ENCODE data around the gene PAQR8.
"Not testable (repeated sequence)": the region's sequence is repeated elsewhere in the genome, so short reads cannot be mapped to it uniquely, and the experiment has no call there.

Gene PAQR8

DNA sequence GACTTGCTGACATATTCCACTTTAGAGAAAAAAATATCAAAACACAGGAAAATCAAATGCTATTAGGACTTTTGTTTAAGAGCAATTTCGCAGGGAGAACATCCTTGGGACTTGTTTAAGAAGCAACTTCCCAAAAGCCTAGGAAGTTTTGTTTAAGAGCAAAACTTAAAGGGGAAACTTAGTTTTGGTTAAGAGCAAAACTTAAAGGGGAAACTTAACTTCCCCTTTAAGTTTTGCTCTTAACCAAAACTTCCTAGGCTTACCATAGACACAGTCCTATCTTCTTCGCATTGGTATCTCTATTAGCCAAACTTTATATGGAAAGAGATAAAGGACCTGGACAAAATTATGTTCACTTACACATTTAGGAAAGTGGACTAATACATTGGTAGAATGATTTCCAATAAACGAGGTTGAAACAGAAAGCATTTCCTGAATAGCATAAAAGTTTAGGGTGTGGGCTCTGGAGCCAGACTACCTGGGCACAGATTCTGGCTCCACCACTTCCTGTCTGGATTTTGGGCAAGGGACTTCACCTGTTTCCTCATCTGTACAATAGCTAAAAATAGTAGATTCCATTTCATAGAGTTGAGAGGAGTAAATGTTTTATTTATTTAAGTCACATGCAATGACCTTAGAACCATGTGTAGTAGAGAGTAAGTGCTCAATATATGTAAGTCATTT is 15.7 kb downstream of the PAQR8 start:
- no peak for DNase-seq (ENCODE audit: low read depth)

GRCh38 chr6:52381249-52381648 is 19.3 kb downstream of the PAQR8 start:
- DNase-seq (ENCODE audit: low read depth), result no peak

DNA sequence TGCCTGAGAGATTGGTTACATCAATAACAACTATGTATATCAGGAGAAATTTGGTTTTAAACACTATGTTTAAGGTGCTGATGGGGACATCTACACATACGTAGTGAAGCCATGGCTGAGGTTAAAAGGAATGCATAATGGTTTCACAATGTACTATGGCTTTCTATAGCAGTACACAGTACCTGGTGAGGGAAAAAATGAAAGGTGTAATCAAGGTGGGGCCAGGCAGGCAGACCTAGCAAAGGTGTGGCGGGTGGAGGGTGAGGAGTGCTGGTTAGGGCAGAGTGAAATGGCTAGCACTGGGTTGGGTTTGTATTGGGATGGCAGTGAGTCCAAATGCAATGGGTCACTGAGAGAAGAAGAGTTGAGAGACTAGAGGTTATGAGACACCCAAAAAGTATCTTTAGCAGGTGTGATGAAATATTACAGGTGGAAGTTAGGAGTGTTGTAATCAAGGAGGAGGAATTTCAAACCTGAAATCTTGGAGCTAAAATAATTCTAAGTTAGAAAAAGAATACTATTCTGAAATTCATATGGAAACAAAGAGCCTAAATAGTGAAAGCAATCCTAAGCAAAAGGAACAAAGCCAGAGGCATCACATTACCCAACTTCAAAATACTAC is 22.3 kb downstream of the PAQR8 start:
- no peak for DNase-seq (ENCODE audit: low read depth)

GRCh38 chr6:52385074-52385473 is 23.1 kb downstream of the PAQR8 start:
- DNase-seq (ENCODE audit: low read depth), result no peak

GRCh38 chr6:52388119-52388518 is 26.2 kb downstream of the PAQR8 start:
- not testable (repeated sequence) for DNase-seq (ENCODE audit: low read depth)

- no peak for DNase-seq (ENCODE audit: low read depth)
These were observed 26.8 kb downstream of the PAQR8 start for GRCh38 chr6:52388790-52389189.

DNA sequence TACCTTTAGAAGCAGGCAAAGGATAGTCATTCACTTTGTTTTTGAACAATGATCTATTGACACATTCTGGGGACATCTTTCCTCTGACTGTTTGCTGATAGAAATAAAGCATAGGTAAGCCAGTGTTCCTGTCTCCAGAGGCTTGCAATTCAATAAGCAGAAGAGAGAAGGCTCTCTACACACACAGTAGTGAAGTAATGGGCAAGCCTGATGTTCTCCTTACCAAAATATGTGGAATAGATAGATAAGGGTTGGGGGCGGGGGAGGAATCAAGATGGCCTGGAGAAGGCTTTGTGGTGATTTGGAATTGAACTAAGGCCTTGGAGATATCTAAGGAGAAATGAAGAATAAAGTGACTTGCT is 27.3 kb downstream of the PAQR8 start:
- DNase-seq (ENCODE audit: low read depth), result no peak

- peak; percentile 53 for DNase-seq (ENCODE audit: low read depth)
These were observed 27.8 kb downstream of the PAQR8 start for GRCh38 chr6:52389626-52390360.

GRCh38 chr6:52390361-52390727 is 28.4 kb downstream of the PAQR8 start:
- DNase-seq (ENCODE audit: low read depth), result no peak

GRCh38 chr6:52391599-52391998 is 29.6 kb downstream of the PAQR8 start:
- DNase-seq (ENCODE audit: low read depth), result no peak

GRCh38 chr6:52392944-52393343 is 31.0 kb downstream of the PAQR8 start:
- no peak for DNase-seq (ENCODE audit: low read depth)

DNA sequence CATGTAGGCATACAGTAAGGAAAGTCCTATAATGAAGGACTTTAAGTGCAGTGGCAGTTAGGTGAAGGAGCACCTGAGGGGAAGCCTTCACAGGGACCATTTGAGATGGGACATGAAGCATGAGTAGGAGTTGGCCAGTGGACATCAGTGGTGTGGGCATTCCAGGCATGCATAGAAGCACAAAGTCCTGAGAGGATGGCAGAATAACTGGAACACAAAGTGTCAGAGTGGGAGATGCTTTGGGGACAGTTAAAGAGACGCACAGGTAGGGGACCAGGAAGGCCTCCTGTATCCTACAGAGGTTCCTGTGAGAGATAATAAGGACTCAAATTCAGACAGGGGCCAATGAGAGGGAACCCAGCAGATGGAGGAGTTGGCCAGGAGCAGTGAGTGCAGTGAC is 31.8 kb downstream of the PAQR8 start:
- no peak for DNase-seq (ENCODE audit: low read depth)

GRCh38 chr6:52394251-52394666 is 32.3 kb downstream of the PAQR8 start:
- DNase-seq (ENCODE audit: low read depth), result no peak

- no peak for DNase-seq (ENCODE audit: low read depth)
These were observed 34.0 kb downstream of the PAQR8 start for GRCh38 chr6:52395969-52396368.

- no peak for DNase-seq (ENCODE audit: low read depth)
These were observed 37.8 kb downstream of the PAQR8 start for GRCh38 chr6:52399511-52400312.

GRCh38 chr6:52400313-52401041 is 38.5 kb downstream of the PAQR8 start:
- no peak for DNase-seq (ENCODE audit: low read depth)

GRCh38 chr6:52403086-52403485 is 41.1 kb downstream of the PAQR8 start:
- no peak for DNase-seq (ENCODE audit: low read depth)

DNA sequence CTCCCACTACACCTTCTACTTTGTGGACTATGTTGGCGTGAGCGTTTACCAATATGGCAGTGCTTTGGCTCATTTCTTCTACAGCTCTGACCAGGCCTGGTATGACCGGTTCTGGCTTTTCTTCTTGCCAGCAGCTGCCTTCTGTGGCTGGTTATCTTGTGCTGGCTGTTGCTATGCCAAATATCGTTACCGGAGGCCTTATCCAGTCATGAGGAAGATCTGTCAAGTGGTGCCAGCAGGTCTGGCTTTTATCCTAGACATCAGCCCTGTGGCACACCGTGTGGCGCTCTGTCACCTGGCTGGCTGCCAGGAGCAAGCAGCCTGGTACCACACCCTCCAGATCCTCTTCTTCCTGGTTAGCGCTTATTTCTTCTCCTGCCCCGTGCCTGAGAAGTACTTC is 41.7 kb downstream of the PAQR8 start:
- no peak for DNase-seq (ENCODE audit: low read depth)

- no peak for DNase-seq (ENCODE audit: low read depth)
These were observed 43.3 kb downstream of the PAQR8 start for GRCh38 chr6:52405243-52405642.

GRCh38 chr6:52407467-52407866 is 45.5 kb downstream of the PAQR8 start:
- no peak for DNase-seq (ENCODE audit: low read depth)

GRCh38 chr6:52409499-52409898 is 47.5 kb downstream of the PAQR8 start:
- DNase-seq (ENCODE audit: low read depth), result no peak

DNA sequence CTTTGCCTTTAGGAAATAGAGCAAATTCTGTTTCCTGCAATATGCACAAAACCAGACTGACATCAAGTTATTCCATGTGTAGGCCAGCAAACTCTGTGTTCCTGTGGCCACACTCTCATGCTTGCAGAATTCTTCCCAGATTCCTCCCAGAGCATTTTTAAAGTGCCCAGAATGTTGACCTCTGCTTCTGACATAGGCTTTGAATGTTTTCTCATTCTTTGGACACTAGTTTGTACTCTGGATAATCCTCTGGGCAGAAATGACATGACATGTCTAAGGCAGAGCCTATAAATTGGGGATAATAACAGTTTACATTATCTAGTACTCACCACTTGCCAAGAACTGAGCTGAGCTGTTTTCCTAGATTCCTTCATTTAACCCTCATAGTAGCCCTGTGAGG is 49.0 kb downstream of the PAQR8 start:
- no peak for DNase-seq (ENCODE audit: low read depth)

All from activated T-cell treated with anti-CD3 and anti-CD28 coated beads for 48 hours (primary cell).